PFSK-1 (cell line): ENCODE results near the gene PEX6.

Experiments used
- FOXP2 ChIP-seq: optimal IDR thresholded peaks from 2 replicates; pipeline ENCODE3; 2011; ENCODE audit warnings: borderline replicate concordance, control low read depth, inconsistent platforms; ENCODE audit not compliant: insufficient read depth; ENCODE audit errors: extremely low read length, extremely low read depth
- POLR2AphosphoS5 ChIP-seq: IDR thresholded peaks from 2 replicates; pipeline ENCODE4 v1.6.1; 2012; ENCODE audit warnings: low read depth, mild to moderate bottlenecking, control low read depth, low read length, moderate library complexity
- REST ChIP-seq, 2 experiments: IDR thresholded peaks; 2 replicates each; pipeline versions ENCODE4 v1.6.1 to v1.8.0; 2011 to 2012; ENCODE audit warnings: low read depth in 2 of 2, low read length in 2 of 2, control low read depth in 1 of 2, inconsistent platforms in 1 of 2, mild to moderate bottlenecking in 1 of 2, moderate library complexity in 1 of 2; ENCODE audit not compliant: insufficient read depth in 1 of 2
- SIN3A ChIP-seq: IDR thresholded peaks from 2 replicates; pipeline ENCODE4 v1.6.1; 2012; ENCODE audit warnings: mild to moderate bottlenecking, low read length, moderate library complexity, borderline replicate concordance; ENCODE audit not compliant: insufficient read depth
- TAF1 ChIP-seq: IDR thresholded peaks from 2 replicates; pipeline ENCODE4 v1.6.1; 2012; ENCODE audit warnings: low read length, control low read depth, borderline replicate concordance; ENCODE audit not compliant: insufficient read depth

The PEX6 gene

DNA sequence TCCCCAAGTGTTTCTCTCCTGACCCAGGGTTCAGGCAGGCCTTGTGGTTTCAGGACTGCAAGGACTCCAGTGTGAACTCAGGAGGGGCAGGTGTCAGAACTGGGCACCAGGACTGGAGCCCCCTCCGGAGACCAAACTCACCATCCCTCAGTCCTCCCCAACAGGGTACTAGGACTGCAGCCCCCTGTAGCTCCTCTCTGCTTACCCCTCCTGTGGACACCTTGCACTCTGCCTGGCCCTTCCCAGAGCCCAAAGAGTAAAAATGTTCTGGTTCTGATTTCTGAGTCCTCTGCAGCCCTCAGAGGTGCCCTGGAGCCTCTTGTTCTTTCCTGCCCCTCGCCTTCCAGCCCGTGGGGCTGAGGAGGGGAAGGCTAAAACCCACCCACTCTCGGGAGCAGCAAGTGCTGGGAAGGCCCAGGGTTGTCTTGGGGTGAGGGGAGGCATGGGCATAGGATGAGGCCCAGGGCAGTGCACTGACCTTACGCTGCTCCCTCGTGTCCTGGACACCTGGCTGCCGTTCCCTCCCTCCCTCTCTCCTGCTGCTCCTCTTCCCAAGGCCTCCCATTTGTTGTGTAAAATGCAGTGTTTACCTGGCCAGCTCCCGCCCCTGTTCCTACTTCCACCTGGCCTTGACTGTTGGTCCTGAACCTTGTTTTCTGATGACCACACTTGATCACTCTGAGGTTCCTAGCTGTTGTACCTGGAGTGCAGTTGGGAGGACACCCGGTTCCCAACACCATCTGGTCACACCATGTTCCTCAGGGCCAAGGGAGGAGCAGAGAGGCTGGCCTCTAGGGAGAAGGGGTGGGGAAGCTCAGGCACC lies 39.8 kb downstream of the PEX6 start:
- TF ChIP-seq REST (IDR thresholded peaks at IDR 0.05; ENCODE audit: insufficient read depth in 1 of 2, low read depth in 2 of 2, low read length in 2 of 2) (no peak), POLR2AphosphoS5 (no peak), TAF1 (no peak), FOXP2 (no peak), SIN3A (no peak)

- TF ChIP-seq FOXP2 (no peak), REST (IDR thresholded peaks at IDR 0.05; ENCODE audit: insufficient read depth in 1 of 2, low read depth in 2 of 2, low read length in 2 of 2) (no peak), SIN3A (no peak)
Measured at GRCh38 chr6:42938428-42938796, 40.6 kb downstream of the PEX6 start.

DNA sequence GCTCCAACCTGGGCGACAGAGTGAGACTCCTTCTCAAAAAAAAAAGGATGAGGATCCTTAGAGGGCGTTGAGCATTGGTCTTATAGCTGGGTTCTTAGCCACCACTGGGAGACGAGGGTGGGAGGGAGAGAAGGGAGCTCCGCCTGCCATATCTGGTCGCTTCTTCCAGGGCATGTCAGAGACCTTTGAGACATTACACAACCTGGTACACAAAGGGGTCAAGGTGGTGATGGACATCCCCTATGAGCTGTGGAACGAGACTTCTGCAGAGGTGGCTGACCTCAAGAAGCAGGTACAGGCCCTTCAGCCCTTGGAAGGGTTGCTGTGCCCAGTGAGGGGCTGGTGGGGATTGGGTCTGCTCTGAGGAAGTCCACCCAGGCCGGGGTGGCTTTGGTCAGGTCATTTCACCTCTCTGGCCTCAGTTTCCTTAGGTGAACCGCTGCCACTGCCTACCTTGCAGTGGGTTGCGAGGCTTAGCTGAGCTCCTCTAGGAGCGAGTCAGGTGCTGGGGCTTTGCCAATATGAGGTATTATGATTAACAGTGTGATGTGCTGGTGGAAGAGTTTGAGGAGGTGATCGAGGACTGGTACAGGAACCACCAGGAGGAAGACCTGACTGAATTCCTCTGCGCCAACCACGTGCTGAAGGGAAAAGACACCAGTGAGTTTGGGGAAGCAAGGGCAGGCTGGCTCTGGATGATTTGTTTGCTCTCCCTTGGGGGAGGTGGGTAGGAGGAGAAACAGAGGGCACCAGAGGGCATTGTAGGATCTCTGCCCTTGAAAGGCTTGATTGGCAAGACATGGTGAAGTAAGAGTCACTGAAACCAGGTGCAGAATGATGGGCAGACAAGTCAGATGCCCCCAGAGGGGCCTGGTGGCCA lies 41.2 kb downstream of the PEX6 start:
- no peak for TF ChIP-seq POLR2AphosphoS5
- TF ChIP-seq REST (IDR thresholded peaks at IDR 0.05; ENCODE audit: insufficient read depth in 1 of 2, low read depth in 2 of 2, low read length in 2 of 2) = no peak
- TF ChIP-seq FOXP2 = no peak
- TF ChIP-seq SIN3A = no peak
- TF ChIP-seq TAF1 = no peak

GRCh38 chr6:42936398-42936797 lies 42.6 kb downstream of the PEX6 start:
- TF ChIP-seq REST (IDR thresholded peaks at IDR 0.05; ENCODE audit: insufficient read depth in 1 of 2, low read depth in 2 of 2, low read length in 2 of 2) = no peak
- no peak for TF ChIP-seq TAF1
- TF ChIP-seq POLR2AphosphoS5 = no peak
- no peak for TF ChIP-seq FOXP2

- no peak for TF ChIP-seq SIN3A
- TF ChIP-seq REST (IDR thresholded peaks at IDR 0.05; ENCODE audit: insufficient read depth in 1 of 2, low read depth in 2 of 2, low read length in 2 of 2) = no peak
- TF ChIP-seq TAF1 = no peak
- no peak for TF ChIP-seq FOXP2
- no peak for TF ChIP-seq POLR2AphosphoS5
Measured at GRCh38 chr6:42935322-42935721, 43.7 kb downstream of the PEX6 start.
